Adipose tissue (tissue), 3 donors: ENCODE measurements around the gene PAX5. TPM values are rescaled to one million over a fixed set of nuclear protein-coding genes. Genes with fewer than 3 reads are reported as not detected.

Source experiments
- H3K27ac ChIP-seq: one replicate; pipeline ENCODE4 v1.5.1; 2013; ENCODE audit warnings: low read depth, low read length
- WGBS, 3 donors: extraction: QIAGEN DNeasy Blood & Tissue Kit; methylation state at CpG; one replicate each; pipeline ENCODE4 v1.1.7; 2013; 5-methylcytosine and 5-hydroxymethylcytosine counted together
- polyA plus RNA-seq, 3 donors: library from polyadenylated mRNA; stranded (reverse); fragments of 200-250 nt; gene quantifications; one replicate each; pipeline ENCODE4 v1.2.3, GENCODE V29; 2013
- donor health status: healthy with polysubstance abuse.
- donor health status: Bipolar disorder and iron deficiency.
- donor health status: healthy.

Gene PAX5
- polyA plus RNA-seq, 3 donors, result 0.23 to 0.28 TPM; not detected in 1

GRCh38 chr9:36822201-36822600, 211.9 kb downstream of the PAX5 start:
- H3K27ac ChIP-seq, result no peak overlapping the region
- 55 to 67% (median 67%) methylated on average over 6 of the region's 6 CpGs for WGBS, 3 donors

DNA sequence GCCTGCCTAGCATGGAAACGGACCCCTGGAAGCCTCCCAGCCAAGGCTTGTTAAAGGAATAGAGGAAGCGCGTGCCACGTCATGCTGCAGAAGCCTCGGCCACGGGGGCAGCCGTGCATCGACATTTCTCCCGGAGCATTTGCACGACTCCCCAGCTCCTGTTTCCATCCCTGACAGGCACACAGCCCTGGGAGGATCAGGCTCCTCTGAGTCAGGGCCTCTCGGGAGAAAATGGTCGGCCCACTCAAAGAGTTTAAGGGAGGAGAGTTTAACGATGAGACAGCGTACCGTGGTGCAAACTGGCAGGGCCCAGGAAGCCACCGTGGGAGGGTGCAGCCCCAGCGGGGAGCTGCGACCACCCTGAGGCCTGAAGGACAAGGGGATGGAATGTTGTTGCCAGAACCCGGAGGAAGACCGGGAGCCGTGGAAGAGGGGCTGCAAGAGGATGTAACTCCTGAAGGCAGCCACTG, 213.6 kb downstream of the PAX5 start:
- WGBS, 3 donors, result 55 to 67% (median 67%) methylated on average over 21 of the region's 21 CpGs

DNA sequence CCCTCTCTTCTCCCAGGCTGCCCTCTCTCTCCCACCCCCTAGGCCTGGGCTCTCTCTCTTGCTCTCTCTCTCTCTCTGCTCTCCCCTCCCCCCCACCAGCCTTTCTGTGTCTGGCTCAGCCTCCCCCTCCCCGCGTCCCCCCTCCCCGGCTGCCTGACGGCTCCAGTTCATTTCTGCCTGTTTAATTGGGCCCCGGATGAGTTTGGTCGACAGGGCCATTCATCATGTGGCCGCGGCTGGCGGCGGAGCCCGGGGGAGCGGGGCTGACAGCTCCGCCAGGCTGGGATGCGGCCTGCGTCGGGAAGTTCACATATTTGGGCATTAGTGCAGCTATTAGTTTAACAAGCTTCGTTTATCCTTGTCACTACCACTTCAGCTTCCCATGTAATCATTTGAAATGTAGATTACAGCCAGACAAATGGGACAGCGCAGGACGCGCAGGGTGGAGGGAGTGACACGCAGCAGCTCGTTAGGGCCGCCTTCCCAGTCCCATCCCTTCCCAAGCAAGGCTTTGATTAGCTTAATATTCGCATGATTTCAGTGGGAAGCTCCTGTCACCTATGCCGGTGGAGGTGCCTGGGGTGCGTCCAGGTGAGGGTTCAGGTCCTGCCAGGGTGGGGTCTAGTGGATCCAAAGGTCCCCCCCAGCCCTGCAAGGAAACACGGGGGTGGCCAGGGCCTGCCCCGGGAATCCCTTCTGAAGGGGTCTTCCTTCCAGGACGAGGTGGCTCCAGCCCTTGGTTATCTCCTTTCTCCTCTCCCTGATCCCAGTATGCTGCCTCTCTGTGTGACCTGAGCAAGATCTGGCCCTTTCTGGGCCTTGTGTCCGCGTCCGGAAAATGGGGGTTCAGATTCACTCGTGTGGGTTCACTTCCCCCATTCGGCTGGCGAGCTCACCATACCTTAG, 214.8 kb downstream of the PAX5 start:
- no peak overlapping the region for H3K27ac ChIP-seq
- 33 to 37% (median 34%) methylated on average over 32 to 35 of the region's 35 CpGs for WGBS, 3 donors

More for the DNA sequence above, 213.6 kb downstream of the PAX5 start:
- no peak overlapping the region for H3K27ac ChIP-seq

- WGBS, 3 donors, result 10 to 17% (median 10%) methylated on average over 30 to 32 of the region's 32 CpGs
- no peak overlapping the region for H3K27ac ChIP-seq
These were observed 215.7 kb downstream of the PAX5 start for GRCh38 chr9:36818242-36818938.

DNA sequence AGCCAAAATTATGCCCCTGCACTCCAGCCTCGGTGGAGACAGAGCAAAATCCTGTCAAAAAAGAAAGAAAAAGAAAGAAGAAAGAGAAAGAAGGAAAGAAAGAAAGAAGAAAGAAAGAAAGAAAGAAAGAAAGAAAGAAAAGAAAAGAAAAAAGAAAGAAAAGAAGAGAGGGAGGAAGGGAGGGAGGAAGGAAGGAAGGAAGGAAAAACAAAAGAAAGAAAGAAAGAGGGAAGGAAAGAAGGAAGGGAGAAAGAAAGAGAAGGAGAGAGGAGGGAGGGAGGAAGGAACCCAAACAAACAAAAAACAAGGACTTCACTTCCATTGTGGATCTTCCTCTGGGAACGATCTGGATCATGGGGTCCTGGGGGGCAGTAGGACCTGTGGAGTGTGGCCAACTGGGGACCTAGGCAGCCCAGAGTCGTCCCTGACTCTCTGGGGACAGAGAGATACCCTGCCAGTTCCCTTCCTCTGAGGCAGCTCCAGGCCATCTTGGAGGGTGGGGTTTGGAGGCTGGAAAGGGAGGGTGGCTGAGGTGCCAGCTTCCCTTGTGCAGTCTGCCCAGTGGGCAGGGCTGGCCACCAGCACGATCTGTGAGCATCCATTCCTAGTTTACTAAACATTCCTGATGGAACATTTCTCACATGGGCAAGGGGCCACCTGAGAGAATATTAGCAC, 216.8 kb downstream of the PAX5 start:
- no peak overlapping the region for H3K27ac ChIP-seq
- 50 to 67% (median 51%) methylated on average over 4 of the region's 4 CpGs for WGBS, 3 donors

- WGBS, 3 donors, result 92 to 98% (median 96%) methylated on average over 3 of the region's 3 CpGs
- H3K27ac ChIP-seq, result no peak overlapping the region
These were observed 217.7 kb downstream of the PAX5 start for GRCh38 chr9:36816371-36816770.

- 81 to 90% (median 88%) methylated on average over 7 of the region's 7 CpGs for WGBS, 3 donors
- no peak overlapping the region for H3K27ac ChIP-seq
These were observed 218.3 kb downstream of the PAX5 start for GRCh38 chr9:36815566-36816348.

DNA sequence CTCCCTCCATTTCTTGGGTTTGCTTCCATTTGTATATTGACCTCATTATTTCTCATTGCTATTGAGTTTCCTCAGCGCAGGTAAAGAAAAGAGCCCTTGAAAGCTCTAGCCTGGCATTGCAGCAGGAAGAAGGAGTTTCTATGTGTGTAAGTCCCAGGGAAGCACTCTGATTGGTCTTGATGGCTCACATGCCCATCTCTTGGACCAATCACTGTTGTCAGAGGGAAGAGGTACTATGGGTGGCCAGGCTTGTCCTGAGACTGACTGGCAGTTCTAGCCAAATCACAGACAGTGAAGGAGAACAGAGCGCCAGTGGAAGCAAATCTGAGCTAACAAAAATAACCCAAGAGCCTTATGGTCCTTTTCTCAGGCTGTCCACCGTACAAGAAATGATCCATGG, 219.0 kb downstream of the PAX5 start:
- H3K27ac ChIP-seq, result no peak overlapping the region
- WGBS, 3 donors, result 90 to 93% (median 91%) methylated on average over 3 of the region's 3 CpGs

- H3K27ac ChIP-seq, result no peak overlapping the region
- WGBS, 3 donors, result 69 to 79% (median 73%) methylated on average over 10 of the region's 10 CpGs
These were observed 220.9 kb downstream of the PAX5 start for GRCh38 chr9:36813154-36813553.

DNA sequence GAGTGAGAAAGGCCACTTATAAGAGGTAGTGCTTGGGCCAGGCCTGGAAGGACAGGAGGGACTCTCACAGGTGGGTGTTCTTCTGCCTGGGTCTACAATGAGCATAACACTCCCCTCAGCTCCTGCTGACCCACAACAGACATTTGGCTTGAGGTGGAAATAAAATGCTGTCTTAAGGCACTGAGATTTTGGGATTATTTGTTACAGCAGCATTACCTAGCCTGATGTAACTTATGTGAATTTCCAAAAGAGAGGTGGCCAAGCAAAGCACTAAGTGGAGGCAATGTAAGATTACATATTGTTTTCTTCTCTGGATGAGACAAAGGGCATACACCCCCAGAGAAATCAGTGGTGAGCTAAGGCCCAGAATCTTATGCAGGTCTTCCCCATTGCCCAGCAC, 221.5 kb downstream of the PAX5 start:
- no peak overlapping the region for H3K27ac ChIP-seq

GRCh38 chr9:36808251-36808650, 225.8 kb downstream of the PAX5 start:
- 31 to 68% (median 52%) methylated on average over 4 of the region's 4 CpGs for WGBS, 3 donors
- H3K27ac ChIP-seq, result no peak overlapping the region

- WGBS, 3 donors, result 29 to 55% (median 34%) methylated on average over 11 of the region's 11 CpGs
- H3K27ac ChIP-seq, result no peak overlapping the region
These were observed 230.1 kb downstream of the PAX5 start for GRCh38 chr9:36803961-36804360.

DNA sequence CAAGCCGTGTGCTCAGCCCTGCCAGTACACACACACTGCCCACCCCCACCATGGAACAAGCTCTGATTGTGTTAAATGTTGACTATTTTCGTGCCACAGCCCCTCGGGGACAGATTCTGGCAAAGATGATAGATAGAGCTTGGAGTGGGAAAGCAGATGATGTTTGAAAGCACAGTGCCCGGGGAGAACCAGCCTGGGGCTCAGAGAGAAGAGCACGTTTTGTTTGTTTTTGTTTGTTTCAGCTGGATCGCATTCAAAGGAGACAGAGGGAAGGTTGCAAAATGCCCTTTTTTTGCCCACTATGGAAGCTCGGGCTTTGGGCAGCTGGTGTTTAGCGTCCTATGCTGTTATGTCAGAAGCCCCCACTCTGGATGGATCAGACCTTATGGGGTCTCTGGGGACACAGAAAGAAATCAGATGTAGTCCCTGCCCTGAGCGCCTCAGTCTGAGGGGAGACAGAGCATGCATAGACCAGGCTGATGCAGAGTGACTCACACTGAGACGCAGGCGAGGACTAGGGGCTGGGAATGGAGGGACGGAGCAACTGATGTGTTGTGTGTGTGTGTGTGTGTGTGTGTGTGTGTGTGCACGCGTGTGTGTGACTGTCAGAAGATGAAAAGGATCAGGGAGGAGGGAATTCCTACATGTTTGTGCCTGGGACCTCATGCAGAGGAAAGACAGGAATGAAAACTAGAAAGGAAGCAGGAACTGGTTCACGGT, 231.7 kb downstream of the PAX5 start:
- WGBS, 3 donors, result 35 to 59% (median 48%) methylated on average over 15 of the region's 15 CpGs
- H3K27ac ChIP-seq, result no peak overlapping the region

- H3K27ac ChIP-seq, result no peak overlapping the region
- 67 to 78% (median 75%) methylated on average over 3 of the region's 3 CpGs for WGBS, 3 donors
These were observed 233.6 kb downstream of the PAX5 start for GRCh38 chr9:36800455-36800854.

DNA sequence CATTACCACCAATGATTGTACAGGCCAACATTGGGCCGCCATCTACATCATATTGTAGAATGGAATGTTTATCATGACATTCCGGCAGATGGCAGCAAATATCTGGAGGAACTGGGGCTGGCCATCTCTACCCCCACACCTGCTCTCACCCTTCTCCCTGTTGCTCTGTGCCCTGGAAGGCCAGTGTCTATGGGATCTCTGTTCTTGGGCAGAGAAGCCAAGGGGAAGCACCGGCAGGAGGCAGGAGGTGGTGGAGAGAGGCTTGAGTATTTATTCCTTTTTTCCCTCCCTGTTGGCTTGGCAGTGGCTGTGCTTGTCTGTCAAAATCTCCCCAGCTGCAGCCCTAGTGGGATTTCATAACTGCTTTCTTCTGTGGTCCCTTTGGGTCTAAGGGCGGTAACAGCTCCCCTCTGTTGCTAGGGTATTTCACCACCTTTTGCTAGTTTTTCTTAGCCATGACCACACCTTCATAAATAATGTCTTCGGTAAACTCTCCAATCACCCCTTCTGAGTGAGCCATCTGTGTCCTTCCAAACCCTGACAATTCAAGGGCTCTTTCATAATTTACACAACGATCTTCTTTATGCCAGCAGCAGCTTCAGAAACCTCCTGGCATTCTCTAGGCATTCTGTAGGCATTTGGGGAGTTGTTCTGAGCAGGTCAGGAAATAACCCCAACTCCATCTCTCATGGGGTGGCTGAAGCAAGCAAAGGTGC, 235.6 kb downstream of the PAX5 start:
- WGBS, 3 donors, result 59 to 77% (median 67%) methylated on average over 6 of the region's 6 CpGs
- no peak overlapping the region for H3K27ac ChIP-seq

GRCh38 chr9:36797471-36798220, 236.4 kb downstream of the PAX5 start:
- H3K27ac ChIP-seq, result no peak overlapping the region
- WGBS, 3 donors, result 80 to 91% (median 85%) methylated on average over 17 of the region's 17 CpGs
